ENCODE results near the gene ARL8B.

ARL8B gene

DNA sequence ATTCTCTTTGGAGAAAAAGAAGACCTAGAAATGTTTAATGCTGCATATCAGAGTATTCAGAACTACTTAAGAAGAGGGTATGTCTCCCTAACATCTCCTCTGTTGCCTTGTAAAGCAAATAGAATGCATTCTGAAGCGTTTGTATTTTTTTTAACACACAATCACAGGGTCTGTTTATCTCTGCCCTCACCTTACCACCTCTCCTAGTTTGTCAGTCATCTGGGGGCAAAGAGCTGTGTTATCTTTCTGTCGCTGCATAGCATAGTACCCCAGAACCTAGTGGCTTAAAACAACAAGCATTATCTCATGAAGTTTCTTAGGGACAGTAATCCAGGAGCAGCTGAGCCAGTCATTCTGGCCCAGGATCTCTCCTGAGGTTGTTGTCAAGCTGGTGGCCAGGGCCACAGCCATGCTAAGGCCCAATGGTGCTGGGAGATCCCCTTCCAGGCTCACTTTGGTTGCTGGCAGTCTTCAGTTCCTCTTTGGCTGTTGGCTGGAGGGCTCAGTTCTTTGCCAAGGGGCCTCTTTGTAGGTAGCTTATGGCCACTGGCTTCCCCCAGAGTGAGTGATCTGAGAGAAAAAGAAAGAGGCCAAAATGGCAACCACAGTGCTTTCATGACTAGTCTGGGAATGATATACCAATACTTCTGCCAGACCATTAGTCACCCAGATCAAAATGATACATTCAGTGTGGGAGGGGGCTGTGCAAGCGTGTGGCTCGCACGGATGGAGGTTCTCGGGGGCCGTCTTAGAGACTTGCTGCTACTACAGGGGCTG is 83.3 kb downstream of the ARL8B start:
- in situ Hi-C loops (cut with MboI; ENCODE audit: low sequenced_read_pairs), result no loop called here

DNA sequence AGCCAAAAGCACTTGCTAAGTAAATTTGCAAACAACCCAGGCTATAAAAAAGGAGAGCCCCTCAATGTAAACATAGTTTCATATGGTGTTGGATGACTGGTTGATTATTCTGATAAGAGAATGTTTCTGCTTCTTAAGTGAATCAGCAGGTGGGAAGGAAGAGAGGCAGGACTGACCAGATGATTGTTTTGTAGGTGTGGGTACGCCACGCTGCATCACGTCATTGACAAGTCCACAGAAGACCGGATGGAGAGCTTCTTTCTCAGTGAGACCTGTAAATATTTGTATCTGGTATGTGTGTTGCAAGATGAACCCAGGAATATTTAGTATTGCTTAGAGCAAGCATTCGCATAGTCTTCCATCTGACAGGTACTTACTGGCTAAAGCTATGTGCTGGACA is 88.8 kb downstream of the ARL8B start:
- in situ Hi-C loops (cut with MboI; ENCODE audit: low sequenced_read_pairs), result no loop called here

DNA sequence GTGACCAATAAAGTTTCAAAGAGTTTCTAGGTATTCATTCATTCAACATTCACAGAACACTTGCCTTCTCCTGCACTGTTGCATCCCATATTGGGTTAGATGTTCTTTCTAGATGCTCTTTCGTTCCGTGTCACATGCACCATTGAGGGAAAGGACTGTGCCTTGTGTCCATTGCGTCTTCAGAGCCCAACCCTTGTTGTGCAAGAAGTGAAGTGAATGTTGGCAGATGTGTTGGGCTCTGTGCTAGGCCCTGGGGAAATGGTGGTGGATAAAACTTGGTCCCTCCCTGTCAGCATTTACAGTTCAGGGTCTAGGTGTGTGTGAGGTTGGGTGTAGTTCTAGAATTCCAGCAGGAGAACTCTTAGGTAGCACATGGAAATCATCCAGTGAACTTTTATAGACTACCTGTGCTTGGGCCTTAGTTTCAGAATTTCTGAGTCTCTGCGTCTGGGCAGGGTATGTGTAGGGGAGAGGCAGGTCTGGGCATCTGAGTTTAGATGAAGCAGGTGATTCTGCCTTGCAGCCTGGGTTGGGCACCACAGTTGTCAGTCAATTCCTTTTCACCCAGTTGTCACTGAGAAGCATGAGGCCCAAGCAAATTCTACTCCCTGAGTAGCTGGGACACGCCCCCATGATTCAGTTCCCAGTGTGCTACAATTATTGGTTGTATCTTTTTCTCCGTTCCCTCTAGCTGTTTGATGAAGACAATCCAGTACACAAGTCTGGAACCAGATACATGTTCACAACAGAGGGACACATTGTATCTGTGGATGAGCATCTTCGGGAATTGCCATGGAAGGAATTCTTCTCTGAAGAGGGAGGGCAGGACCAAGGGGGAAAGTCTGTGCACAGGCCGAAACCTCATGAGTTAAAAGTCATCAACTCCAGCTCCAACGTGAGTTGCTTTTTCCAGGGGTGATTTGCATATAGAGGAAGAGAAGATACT is 90.8 kb downstream of the ARL8B start:
- in situ Hi-C loops (cut with MboI; ENCODE audit: low sequenced_read_pairs), result no loop called here

DNA sequence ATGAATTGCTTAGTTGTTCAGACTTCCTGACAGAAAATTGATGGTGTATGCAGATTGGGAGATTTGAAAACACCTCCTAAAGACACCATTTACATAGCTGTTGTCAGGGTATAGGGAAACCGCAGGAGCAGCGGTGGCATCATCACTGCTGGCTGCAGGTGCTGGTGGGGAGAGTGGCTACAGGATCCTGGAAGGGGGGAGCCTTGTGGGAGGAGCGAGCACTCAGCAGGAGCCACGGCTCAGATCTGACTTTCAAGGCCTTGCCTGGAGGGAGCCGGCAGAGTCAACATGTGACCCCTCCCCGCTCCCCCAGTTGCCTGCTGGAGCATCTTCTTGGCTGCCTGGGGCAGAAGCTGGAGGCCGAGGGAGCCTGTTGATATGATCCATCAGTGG is 91.5 kb downstream of the ARL8B start:
- in situ Hi-C loops (cut with MboI; ENCODE audit: low sequenced_read_pairs), result no loop called here

- in situ Hi-C loops (cut with MboI; ENCODE audit: low sequenced_read_pairs), result no loop called here
Observed at GRCh38 chr3:5214352-5214751, 92.3 kb downstream of the ARL8B start.

DNA sequence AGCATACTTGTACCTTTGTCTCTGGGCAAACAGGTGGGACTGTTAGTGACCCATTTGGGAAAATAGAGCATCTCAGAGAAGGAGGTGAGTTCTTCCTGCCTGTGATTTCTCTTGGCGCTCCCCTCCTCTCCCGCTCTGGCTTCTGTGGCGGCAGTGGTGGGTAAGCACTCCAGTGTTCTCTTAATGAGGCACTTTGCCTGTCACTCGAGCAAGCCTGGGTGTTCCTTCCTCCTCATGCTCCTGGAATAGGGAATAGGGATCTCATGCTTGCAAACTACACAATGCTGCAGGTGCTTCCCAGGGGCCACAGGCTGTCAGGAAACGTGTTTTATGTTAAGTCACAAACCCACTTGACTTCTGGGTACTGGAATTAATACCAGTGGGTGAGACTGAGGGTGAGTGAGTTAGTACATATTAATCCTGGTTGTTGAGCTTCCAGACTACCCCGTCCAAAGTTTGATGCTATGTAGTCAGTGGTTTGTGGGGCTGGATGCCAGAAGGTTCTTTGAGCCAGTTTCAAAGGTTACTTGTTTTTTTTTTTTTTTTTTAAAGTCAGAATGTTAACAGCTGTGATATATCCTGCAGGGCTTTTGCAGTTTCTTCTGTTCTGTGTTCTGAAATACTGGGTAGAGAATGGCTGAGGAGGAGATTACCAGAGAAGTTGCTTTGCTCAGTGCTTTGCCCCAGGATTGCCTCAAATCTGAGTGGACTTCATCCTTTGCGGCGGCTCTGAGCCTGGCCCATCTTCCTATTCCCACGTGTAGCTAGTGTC is 95.9 kb downstream of the ARL8B start:
- in situ Hi-C loops (cut with MboI; ENCODE audit: low sequenced_read_pairs), result no loop called here

- in situ Hi-C loops (cut with MboI; ENCODE audit: low sequenced_read_pairs), result no loop called here
Observed at GRCh38 chr3:5218815-5219214, 96.7 kb downstream of the ARL8B start.

DNA sequence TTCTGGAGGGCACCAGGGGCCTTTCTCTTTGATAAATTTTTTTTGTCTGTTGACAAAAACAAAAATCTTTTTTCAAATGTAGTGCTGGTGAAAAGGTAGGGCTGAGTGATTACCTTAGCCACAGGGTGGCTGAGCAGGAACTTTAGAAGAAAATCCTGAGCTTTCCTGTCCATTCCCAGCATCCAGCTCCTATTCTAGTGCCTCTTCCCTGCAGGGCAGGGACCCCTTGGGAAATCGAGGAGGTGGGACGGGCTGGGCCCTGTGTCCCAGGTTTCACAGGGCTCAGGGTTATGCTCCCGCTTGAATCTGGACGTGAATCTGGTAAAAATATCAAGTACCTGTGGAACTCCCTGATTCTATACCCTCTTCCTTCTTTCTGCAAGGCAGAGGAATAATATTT is 97.1 kb downstream of the ARL8B start:
- in situ Hi-C loops (cut with MboI; ENCODE audit: low sequenced_read_pairs), result no loop called here

GRCh38 chr3:5220193-5220592 is 98.1 kb downstream of the ARL8B start:
- in situ Hi-C loops (cut with MboI; ENCODE audit: low sequenced_read_pairs), result no loop called here

GRCh38 chr3:5220667-5221431 is 98.8 kb downstream of the ARL8B start:
- in situ Hi-C loops (cut with MboI; ENCODE audit: low sequenced_read_pairs), result no loop called here

GRCh38 chr3:5221701-5222100 is 99.6 kb downstream of the ARL8B start:
- in situ Hi-C loops (cut with MboI; ENCODE audit: low sequenced_read_pairs), result no loop called here

GRCh38 chr3:5222283-5223005 is 100.4 kb downstream of the ARL8B start:
- in situ Hi-C loops (cut with MboI; ENCODE audit: low sequenced_read_pairs), result no loop called here

DNA sequence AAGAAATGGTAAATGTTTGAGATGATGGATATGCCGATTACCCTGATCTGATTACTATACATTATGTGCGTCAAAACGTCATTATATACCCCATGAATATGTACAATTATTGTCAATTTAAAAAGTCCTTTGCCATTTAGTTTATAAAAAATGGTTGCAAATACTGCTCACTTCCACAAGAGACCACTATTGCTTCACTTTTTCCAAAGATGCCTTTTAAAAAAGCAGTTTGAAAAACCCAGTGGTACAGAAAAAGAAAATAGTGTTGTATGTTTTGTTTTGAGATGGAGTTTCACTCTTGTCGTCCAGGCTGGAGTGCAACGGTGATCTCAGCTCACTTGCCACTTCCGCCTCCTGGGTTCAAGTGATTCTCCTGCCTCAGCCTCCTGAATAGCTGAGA is 104.7 kb downstream of the ARL8B start:
- in situ Hi-C loops (cut with MboI; ENCODE audit: low sequenced_read_pairs), result no loop called here

GRCh38 chr3:5227812-5228211 is 105.7 kb downstream of the ARL8B start:
- in situ Hi-C loops (cut with MboI; ENCODE audit: low sequenced_read_pairs), result no loop called here

DNA sequence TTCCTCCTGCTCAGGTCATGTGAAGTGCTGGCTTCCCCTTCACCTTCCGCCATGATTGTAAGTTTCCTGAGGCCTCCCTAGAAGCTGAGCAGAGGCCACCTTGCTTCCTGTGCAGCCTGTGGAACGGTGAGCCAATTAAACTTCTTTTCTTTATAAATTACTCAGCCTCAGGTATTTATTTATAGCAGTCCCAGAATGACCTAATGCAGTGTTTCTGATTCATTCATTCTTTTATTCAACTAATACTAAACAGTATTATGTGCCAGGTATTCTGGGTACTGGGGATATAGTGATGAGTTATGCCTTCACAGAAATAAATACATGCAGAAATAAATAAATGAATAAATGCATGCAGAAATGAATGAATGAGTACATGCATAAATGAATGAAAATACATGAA is 107.3 kb downstream of the ARL8B start:
- in situ Hi-C loops (cut with MboI; ENCODE audit: low sequenced_read_pairs), result no loop called here

Measured in HL-60/S4 treated with retinoic acid at 250 ng/mL for 4 days and 3 days (cell line).